Measurements from ENCODE around the gene ABCG8.

DNA sequence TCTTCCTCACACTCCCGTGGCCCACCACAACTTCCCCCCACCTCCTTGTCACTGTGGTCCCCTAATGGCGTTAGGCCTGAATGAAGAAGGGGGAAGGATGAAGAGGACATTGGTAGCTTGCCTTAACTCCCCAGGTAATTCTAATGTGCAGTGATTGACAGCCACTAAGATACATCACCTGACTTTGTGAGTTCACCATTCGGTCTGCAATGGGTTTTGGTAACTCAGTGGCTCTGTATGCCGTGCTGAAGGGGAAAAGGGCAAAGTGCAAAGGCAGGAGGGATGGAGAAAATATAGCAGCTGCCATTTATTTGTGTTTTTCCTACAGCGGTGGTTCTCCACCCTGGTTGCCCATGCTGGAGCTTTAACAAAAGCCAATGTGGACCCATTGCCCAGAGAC, 42.2 kb downstream of the ABCG8 start:
- TF ChIP-seq, protein P1, sequence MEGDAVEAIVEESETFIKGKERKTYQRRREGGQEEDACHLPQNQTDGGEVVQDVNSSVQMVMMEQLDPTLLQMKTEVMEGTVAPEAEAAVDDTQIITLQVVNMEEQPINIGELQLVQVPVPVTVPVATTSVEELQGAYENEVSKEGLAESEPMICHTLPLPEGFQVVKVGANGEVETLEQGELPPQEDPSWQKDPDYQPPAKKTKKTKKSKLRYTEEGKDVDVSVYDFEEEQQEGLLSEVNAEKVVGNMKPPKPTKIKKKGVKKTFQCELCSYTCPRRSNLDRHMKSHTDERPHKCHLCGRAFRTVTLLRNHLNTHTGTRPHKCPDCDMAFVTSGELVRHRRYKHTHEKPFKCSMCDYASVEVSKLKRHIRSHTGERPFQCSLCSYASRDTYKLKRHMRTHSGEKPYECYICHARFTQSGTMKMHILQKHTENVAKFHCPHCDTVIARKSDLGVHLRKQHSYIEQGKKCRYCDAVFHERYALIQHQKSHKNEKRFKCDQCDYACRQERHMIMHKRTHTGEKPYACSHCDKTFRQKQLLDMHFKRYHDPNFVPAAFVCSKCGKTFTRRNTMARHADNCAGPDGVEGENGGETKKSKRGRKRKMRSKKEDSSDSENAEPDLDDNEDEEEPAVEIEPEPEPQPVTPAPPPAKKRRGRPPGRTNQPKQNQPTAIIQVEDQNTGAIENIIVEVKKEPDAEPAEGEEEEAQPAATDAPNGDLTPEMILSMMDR (IDR thresholded peaks at IDR 0.05; ENCODE audit: extremely low read depth in 1 of 2, insufficient read depth in 1 of 2, low read depth in 1 of 2, low read length in 2 of 2) = no peak
- TF ChIP-seq POLR2A (IDR thresholded peaks at IDR 0.05; ENCODE audit: low read depth, low read length) = no peak
- no peak for TF ChIP-seq MYC (IDR thresholded peaks at IDR 0.05; ENCODE audit: low read depth, low read length)
- TF ChIP-seq EZH2 (IDR thresholded peaks at IDR 0.05; ENCODE audit: borderline replicate concordance, low read depth, low read length, severe bottlenecking) = no peak
- TF ChIP-seq GATA2 (IDR thresholded peaks at IDR 0.05; ENCODE audit: insufficient read depth, insufficient read length, low read depth, low read length) = no peak
